NK-92 (cell line): ENCODE results near the gene SORCS3.

ENCODE experiments used
- DNase-seq: peaks from one replicate; lab custom pipeline; 2025; ENCODE audit not compliant: unreplicated experiment; lab: John Stamatoyannopoulos, UW

The SORCS3 gene

GRCh38 chr10:104641187-104641936 is at the start of gene SORCS3:
SORCS3 (plus strand) TSS chr10:104641290.
- DNase-seq = no peak

DNA sequence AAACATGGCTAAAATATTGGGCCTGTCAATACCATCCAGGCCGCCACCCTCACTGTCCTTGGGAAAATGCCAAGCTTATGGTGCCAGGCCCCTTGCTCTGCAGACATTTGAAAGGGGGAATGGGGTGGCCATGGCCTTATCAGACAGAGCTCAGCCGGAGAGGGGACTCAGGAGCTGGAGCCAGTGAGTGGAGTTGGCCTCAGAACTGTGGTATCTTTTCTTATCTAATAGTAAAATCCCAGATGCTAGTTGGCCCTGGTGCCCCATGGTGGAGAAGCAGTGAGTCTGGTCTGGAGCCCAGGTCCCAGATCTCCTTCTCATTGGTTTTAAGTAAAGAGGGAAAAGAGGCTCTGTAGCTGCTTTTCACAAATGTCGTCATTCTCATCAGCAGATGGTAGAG is 49.6 kb upstream of the SORCS3 start:
- DNase-seq = no peak

DNA sequence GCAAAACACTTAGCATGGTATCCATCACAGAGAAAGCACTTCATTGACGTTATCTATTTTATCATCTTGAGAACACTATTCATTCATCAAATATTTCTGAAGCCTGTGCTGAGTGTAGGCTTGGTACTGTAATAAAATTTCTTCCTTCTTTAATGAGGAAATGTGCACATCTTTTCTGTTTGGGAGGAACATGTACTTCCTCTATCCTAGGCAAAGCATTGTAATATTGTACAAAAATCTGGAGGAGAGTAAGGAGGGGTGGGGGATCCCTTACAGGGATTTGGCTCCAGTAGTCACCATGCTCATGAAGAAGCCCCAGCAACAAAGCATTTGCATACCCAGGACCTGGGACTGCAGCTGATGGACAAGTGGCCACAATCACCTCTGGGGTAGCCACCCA is 39.9 kb upstream of the SORCS3 start:
- DNase-seq = no peak

GRCh38 chr10:104608091-104608828 is 32.8 kb upstream of the SORCS3 start:
- DNase-seq = no peak

DNA sequence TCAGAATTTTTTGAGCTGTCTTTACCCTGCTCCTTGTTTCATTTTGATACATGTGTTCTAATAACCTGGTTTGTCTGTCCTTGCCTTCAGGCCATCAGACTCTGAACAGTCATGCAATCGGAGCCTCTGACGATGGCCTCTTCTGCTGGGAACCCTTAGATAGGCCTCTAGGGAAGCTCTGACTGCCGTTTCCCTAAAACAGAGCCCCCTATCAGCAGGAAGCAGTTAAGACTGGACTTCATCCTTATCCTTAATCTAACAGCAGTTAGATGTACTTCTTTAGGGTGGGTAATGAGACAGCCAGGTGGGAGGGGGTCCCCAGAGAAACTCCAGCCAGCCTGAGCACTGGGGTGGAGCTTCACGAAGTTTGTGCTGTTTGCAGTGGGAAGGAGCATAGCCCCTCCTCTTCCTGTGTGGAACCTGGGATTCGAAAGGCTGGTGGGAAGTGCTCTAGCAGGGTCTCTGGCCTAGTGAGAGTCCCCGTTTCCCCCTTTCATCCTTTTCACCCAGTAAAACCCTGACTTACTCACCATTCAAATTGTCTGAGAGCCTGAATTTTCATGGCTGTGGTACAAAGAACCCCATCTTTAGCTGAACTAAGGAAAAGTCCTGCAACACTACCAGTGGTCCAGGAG is 28.4 kb upstream of the SORCS3 start:
- DNase-seq = no peak

GRCh38 chr10:104613406-104613805 is 27.7 kb upstream of the SORCS3 start:
- no peak for DNase-seq

GRCh38 chr10:104614245-104614831 is 26.8 kb upstream of the SORCS3 start:
- DNase-seq = no peak

- no peak for DNase-seq
These were observed 26.0 kb upstream of the SORCS3 start for GRCh38 chr10:104615136-104615535.

GRCh38 chr10:104617831-104618230 is 23.3 kb upstream of the SORCS3 start:
- no peak for DNase-seq

GRCh38 chr10:104622175-104622574 is 18.9 kb upstream of the SORCS3 start:
- no peak for DNase-seq

- no peak for DNase-seq
These were observed 18.4 kb upstream of the SORCS3 start for GRCh38 chr10:104622598-104623209.

- no peak for DNase-seq
These were observed 10.4 kb upstream of the SORCS3 start for GRCh38 chr10:104630731-104631130.

DNA sequence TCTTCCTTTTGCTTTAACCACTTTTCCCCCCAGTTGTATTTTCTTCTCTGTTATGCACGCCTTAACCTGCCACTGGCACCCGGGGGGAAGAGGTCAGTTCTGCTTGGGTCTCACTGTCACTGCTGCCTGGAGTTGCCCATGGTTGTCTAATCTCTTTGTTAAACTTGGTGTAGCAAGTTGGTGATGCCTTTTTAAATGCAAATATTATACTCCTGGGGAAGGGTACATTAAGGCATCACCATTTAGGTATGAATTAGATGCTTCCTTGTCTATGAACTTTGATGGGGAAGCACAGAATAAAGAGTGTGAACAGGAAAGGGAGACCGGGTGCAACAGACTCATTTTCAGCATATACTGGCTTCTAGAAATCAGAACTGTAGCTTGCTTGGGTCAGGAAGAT is 9.1 kb upstream of the SORCS3 start:
- no peak for DNase-seq

DNA sequence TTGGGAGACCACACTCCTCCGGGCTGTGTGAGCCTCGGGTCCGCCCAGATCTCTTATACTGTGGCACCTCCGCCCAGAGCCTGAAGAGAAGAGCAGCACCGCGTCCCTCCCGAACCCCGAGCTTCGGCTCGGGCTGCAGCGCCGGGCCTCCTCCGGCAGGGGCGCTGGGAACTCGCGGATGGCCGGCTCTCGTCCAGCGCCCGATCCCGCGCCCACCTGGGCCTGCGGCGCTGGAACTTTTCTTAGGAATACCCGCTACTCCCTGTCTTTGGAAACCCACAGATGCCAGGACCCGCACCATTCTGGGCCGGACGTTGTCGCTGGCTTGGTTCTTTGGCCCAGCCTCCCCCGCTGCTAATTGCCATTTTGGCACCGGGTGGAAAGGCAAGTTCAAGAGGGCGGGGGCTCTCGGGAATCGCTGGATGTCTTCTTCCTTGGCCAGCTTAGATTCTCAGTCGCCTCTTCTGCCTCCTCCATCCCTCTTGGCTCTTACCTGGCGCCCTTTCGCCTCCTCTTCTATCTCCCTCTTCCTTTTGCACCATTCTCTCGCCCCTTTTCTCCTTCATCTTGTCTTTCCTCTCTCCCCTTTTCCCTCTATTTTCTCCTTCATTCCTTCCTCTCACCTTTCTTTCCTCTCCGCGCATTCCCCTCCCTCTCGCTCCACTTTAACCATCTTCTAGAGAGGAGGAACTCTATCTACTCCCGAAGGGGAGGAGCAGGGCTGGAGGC is 2.1 kb upstream of the SORCS3 start:
- no peak for DNase-seq

- no peak for DNase-seq
These were observed 1.3 kb upstream of the SORCS3 start for GRCh38 chr10:104639590-104640338.

DNA sequence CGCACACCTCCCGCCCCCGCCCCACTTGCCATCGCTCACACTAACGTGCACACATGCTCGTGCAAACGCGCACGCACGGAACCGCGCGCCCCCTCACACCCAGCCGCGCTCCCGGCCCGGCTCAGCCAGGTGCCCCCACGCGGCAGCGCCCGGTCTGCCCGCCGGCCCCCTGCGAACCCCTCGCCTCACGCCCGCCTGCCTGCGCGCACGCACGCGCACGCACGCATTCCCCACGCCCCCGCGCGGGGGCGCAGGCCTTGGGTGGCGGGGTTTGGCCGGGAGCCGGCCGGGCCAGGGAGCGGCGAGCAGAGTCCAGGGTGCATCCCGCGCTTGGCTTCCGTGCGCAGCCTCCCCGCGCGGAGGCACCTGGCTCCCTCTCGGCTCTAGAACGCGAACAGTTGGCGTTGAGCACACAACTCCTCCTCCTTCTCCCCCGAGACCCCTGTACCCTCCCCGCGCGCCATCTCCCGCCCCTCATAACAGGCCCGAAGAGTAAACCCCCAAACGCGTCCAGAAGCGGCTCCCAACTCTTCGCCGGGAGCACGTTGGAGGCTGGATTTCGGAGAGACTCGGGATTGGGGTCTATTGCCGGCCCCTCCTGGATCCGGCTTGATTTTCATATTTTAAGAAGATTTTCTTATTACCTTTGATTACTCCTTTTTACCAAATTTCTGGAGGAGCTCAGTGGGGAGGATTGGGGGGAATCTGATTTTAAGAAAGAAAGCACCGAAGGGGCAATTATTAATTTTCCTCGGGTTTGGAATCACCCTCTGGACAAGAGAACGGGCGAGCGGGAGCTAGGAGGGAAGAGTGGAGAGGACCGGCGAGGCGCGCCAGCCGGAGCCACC is 527 bp upstream of the SORCS3 start:
- no peak for DNase-seq

GRCh38 chr10:104641937-104642657 is 1.0 kb downstream of the SORCS3 start:
- no peak for DNase-seq

DNA sequence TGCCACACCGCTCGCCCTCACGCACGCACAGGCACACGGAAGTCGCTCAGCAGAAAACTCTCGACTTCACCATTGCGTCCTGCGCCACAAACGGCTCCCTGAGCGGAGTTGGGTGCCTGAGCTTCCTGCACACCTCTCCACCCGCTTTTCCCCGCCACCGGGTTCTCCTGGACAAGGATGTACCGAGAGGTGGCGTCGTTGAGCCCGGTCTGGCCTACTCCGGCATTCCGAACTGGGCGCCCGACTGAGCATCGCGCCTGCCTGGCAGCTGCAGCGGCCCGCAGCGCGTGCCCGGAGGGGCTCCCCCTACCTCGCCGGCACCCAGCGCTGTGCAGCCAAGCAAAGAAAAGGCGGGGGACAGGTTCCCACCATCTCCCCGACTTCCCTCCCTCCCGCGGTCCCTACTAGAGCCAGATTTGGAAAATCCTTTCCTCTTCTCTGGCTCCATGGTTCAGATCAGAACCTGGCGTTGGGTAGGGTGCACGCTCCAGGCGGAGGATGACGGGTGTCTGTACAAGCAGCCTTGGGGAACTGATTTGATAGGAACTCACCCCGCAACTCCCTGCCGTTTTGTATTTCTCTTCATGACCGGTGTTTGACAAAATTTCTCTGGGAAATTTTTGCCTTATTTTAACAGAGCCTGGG is 1.7 kb downstream of the SORCS3 start:
- DNase-seq = no peak
